GM18951 (cell line): ENCODE data around the gene LTF.

Source experiments
- POLR2A ChIP-seq: IDR thresholded peaks from 4 replicates; pipeline ENCODE4 v1.6.1; 2011; ENCODE audit warnings: mild to moderate bottlenecking; ENCODE audit not compliant: insufficient read length, insufficient read depth; ENCODE audit errors: extremely low read depth
- in situ Hi-C: fragments of 300-500 bp; cut with MboI; formaldehyde crosslinking; loops from one replicate; pipeline ENCODE4 v1.12.0; 2022; ENCODE audit warnings: low sequenced_read_pairs, mixed read lengths, inconsistent platforms; ENCODE audit not compliant: unreplicated experiment

LTF gene

DNA sequence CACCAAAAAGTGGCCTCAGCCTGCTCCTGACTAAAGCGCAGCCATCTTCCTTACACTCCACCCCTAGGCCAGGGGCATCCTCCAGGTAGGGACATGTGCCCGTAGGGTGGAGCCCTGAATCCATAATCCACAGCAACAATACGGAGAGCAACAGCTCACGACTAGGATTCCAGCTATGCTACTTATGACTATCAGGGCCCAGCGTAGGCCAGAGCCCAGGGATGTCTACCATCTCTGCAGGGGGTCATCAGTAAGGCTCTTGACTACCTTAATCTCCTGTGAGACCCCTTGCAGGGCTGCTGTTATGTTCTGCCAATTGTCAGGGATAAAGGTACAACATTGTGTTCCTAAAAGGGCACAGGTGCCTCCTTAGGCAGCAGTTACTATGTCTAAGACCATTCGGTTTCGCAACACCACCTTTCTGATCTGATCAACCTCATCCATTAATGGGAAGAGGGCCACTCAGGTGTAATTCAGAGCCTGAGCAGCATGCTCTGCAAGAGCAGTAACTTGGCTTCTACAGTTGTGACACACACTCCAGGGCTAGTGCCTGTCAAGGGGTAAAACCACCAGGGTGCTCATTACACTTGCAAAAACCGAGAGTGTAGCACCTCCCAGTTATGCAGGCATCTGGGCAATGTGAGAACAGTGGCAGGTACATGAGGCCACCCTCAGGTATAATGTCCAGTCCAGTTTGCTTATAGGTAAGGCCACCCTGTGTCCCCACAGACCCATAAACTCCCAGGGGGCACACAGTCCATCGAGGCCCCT, 46.7 kb downstream of the LTF start:
- in situ Hi-C loops, result no loop called here
- no peak for TF ChIP-seq POLR2A

DNA sequence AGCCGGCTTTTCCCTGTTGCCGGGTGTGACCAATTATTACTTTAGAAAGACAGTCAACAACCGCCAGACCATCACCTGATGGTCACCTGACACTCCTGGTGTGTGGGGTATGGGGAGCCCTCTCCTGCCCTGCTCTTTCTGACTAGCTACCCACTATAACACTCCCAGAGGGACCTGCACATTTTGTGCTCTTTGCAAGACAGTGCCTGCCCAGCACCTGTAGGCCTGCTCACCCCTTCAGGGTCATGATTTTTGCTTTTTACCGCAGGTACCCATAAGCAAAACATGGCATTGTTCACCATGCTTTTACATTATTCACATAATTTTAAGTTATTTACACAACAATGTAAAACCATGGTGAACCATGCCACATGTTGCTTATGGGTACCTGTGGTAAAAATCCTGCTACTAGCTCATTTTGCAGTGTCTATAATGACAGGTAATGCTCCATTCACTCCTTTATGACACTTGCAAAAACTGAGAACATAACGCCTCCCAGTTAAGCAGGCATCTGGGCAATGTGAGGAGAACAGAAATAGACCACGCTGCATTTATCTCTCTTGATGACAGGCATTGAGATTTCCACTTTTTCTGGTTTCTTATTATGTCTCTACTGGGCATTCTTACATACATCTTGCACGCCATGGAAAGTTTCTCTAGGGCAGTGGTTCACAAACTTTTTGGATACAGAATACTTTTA, 47.7 kb downstream of the LTF start:
- in situ Hi-C loops, result no loop called here
- TF ChIP-seq POLR2A, result no peak

DNA sequence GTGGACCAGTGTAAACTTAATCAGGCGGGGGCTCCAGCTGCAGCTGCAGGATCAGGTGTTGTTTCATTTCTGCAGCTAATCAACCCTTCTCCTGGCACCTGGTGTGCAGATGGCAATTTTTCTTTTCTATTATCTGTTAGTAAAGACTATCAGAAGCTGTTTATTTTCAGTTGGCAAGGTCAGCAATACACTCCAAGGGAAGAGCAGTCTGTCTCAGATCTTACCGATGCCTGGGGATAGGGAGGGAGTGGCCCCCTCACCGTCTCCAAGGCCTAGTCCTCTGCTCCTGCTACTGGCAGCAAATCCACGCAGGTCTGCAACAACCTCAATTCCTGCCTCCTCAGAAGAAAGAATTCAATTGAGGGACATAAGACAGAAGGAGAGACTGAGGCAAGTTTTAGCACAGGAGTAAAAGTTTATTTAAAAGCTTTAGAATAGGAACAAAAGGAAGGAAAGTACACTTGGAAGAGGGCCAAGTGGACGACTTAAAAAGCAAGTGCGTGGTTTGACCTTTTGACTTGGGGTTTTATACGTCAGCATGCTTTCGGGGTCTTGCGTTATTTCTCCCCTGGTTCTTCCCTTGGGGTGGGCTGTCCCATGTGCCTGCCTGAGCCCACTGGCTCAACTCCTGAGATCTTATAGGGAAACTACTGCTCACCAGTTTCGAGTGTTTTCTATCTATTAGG, 48.4 kb downstream of the LTF start:
- in situ Hi-C loops, result no loop called here
- TF ChIP-seq POLR2A, result no peak

DNA sequence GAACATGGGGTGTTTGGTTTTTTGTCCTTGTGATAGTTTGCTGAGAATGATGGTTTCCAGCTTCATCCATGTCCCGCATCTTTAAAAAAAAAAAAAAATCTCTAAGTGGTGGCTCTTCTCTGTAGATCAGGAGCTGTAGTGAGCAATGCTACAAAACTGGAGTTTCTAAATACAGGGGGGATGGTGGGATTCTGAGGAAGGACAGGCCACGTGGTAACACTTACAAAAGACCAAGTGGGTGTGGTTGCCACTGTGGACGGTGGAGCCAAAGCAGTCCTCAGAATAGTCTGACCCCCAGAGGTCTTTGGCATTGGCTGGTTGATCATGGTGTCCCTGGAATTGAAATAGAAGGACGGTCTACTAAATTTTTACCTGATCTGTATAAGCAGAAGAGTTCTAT, 50.0 kb downstream of the LTF start:
- in situ Hi-C loops, result no loop called here
- TF ChIP-seq POLR2A, result no peak

DNA sequence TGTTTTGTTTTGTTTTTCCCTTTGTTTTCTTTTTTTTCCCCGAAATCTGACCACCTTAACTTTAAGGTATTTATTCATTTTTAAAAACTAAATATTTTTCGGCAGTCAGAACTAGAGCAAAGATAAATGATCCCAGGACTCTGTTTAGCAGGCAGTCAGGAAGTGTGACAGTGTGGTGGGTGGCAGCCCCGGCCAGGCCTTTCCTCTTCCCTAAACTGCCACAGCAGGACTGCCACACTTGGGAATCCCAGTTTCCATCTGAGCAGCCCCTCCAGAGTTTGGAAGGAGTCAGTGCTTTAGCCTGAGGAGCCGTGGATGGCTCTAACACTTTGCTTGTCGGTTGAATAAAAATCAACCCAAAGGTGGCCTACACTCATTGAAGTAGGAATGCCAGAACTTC, 50.8 kb downstream of the LTF start:
- in situ Hi-C loops, result no loop called here
- TF ChIP-seq POLR2A, result no peak

DNA sequence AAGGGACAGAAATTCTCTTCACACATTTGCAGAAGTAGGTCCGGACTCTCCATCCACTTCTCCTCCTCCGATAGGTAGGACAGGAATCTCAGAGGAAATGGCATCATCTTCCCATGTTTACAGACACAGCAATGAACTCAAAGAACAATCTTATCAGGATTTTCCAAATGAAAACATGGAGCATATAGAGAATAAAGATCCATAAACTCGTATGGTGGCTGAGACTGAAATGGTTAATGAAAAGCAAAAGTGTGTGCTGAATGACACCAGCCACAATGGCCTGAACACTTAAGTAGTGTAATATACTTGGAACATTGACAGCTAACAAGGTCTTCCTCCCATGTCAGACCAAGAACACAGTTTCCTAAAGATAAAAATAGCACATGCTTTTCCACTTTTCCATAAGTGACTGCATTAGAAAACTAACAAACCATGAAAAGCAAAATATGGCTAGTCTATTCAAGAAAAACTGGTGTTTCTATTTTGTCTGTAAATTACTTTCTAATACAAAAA, 51.9 kb downstream of the LTF start:
- TF ChIP-seq POLR2A, result no peak
- in situ Hi-C loops, result no loop called here

DNA sequence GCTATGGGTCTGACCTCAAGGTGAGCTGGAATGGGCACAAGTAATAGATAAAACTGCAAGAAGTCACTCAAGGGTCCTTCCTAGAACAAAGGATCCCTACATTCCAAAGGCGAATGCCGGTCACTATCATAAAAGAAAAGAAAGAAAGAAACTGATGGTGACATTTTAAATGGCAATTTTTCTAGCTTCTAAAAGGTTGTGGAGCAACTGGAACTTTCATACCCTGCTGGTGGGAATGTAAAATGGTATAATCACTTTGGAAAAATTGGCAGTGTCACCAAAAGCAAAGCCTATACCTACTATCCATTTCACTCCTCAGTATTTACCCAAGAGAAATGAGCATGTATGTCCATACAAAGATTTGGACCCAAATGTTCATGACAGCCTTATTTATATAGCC, 53.4 kb downstream of the LTF start:
- in situ Hi-C loops, result no loop called here
- no peak for TF ChIP-seq POLR2A

DNA sequence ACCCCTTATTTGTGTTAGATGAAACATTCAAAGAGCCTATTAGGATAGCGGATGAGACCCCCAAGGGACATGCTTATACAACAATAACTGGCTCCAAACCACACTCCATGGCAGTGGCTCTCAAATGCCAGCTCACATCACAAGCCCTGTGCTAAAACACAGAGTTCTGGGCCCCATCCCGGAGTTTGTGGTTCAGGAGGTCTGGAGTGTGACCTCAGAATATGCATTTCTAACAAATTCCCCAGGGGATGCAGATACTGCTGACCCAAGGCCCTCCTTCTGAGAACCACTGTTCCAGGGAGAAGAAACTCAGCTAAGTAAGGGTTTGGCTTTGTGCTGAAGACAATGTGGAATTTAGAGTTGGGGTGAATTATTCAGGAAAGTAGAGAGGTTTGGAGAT, 54.0 kb downstream of the LTF start:
- in situ Hi-C loops, result no loop called here
- no peak for TF ChIP-seq POLR2A

DNA sequence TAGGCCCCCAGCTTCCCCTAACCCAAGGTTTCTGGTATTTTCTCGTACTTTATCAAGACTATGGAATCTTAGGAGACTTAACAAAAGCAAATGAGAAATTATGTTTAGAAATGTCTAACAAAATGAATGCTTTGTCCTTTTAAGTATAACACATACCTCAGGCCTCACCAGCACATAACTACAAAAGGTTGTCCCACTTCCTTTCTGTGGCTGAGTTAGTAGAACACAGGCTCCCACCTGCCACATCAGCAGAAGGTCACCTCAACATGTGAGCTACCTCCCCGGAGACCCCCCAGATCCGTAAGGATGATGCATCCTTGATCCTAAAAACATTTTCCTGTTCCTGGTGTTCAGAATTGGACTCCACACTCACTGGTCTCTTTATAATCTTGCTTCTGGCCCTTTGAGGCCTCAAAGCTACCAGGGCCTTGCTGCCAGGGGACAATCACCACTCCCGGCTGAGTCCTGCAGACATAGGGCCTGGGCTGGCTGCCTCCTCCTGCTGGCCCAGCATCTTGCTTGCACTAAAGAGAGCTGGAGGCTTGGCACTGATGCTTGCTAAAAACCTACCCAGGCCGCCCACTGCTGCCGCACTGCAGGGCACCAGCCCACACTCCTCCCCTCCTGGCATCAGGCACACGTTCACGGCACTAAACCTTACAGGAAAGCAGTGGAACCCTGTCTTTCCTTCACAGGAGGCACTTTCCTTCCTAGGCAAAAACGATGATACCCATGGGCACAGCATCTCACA, 54.8 kb downstream of the LTF start:
- in situ Hi-C loops, result no loop called here

DNA sequence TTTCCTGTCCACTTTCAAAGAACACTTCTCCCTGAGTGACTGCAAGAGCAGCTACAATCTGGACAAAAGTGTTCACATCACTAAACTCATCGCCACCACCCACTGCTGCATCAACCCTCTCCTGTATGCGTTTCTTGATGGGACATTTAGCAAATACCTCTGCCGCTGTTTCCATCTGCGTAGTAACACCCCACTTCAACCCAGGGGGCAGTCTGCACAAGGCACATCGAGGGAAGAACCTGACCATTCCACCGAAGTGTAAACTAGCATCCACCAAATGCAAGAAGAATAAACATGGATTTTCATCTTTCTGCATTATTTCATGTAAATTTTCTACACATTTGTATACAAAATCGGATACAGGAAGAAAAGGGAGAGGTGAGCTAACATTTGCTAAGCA, 55.9 kb downstream of the LTF start:
- no peak for TF ChIP-seq POLR2A
- in situ Hi-C loops, result no loop called here

More for the DNA sequence above, 54.8 kb downstream of the LTF start:
- no peak for TF ChIP-seq POLR2A

DNA sequence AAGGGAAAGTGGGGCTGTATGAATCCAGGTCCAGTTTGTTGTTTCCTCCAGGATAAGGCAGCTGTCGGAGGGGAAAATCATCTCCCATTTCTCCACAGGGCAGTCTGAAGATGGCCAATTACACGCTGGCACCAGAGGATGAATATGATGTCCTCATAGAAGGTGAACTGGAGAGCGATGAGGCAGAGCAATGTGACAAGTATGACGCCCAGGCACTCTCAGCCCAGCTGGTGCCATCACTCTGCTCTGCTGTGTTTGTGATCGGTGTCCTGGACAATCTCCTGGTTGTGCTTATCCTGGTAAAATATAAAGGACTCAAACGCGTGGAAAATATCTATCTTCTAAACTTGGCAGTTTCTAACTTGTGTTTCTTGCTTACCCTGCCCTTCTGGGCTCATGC, 56.7 kb downstream of the LTF start:
- in situ Hi-C loops, result no loop called here
- TF ChIP-seq POLR2A, result no peak

DNA sequence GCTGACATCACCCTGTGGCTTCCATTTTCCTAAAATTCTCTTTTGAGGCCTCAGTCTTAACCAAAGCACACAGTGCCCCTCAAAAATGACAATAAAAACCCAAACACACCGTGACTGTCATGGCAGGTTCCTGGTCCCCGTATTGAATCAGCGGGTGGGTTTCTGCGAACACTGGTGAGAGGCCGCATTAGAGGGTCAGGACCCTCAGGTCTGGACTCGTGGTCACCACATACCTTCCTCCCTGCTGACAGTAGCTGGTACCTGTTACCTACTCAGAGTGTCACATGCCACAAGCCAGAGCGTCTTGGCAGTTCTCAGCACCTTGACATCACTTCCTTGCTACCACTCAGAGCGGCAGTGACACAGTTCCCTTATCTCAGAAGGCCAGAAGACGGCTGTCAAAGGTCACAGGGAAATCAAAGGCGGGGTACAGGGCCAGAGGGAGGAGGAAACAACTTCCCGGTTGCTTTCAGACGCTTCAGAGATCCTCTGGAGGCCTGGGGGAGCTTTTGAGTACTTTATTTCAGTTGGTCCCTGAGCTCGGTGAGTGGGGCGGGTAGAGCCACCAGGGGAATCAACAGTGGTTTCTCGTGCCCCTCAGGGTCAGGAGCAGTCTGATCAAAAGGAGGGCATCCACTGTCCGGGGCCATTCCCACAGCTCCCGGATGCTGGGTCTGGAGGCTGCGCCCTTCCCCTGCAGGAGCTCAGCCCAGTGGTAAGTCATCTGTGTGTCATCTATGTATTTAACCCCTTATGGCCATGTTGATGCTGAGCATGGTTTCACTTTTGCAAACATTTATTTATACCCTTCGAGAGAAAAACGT, 57.7 kb downstream of the LTF start, which contains the start of the genes CCR5AS and CCRL2:
Gene CCR5AS, minus strand, starts transcription at position 279 of the 824 bp plus-strand sequence.
Gene CCRL2, plus strand, starts transcription at position 472 of the 824 bp plus-strand sequence. CDS start 821 bp downstream, outside the sequence.
- in situ Hi-C loops, result no loop called here

More for the DNA sequence above, 57.7 kb downstream of the LTF start, which contains the start of the genes CCR5AS and CCRL2:
- no peak for TF ChIP-seq POLR2A
